Measurements from ENCODE around the gene NFKBIZ.
"Not testable (repeated sequence)": the region's sequence is repeated elsewhere in the genome, so short reads cannot be mapped to it uniquely, and the experiment has no call there.

NFKBIZ gene

DNA sequence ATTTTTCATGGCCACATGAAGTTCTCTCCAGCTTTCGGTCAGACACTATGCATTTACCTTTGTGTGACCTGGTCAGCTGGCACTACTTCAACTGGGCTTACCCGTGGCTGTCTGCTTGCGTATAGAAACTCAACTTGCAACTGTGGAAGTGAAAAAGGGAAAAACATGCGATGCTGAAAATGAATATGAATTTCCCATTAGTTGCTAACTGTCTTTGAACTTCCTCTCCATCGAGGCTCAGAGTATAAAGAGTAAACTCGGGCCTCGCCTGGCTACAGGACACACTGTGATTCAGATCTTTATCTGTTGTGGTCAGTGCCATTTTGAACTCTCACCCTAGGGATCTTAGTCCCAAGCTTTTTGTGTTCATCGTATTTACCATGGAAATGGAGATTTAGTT lies 26.8 kb downstream of the NFKBIZ start:
- no peak for DNase-seq (ENCODE audit: low spot score)

DNA sequence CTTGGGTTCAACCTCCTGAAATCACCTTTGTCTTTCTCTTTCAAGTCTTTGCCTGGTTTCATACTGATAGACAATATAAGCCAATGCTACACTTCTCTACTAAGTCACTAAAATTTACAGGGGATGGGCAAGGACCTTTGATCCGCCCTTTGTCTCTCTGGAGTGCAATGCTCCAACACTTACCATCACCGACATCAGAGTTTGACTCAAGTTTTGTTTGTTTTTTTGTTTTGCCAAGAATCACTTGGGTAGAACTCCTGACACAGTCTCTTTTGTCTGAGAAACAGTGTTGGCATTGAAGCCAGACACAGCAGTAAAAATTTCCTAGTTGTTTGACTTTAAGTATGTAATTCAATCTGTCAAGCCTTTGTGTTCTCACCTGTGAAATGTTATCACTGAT lies 29.3 kb downstream of the NFKBIZ start:
- DNase-seq (ENCODE audit: low spot score): no peak

DNA sequence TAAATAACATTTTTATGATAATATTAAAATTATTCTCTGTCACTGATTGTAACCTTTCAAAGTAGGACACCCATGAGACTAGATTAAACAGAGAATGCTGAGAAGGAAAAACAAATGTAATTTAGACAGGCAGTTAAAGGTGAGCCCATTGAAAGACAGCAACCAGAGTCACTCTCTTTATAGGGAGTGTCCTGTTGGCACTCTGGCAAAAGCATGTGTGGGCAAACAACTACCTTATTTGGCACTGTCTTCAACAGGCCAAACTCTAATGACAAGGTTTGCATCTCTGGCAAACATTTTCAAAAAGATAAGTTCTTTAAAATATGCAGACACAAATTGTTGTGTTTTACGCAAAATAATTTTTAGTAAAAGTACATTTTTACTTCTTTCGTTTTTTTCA lies 29.8 kb downstream of the NFKBIZ start:
- DNase-seq (ENCODE audit: low spot score): no peak

DNA sequence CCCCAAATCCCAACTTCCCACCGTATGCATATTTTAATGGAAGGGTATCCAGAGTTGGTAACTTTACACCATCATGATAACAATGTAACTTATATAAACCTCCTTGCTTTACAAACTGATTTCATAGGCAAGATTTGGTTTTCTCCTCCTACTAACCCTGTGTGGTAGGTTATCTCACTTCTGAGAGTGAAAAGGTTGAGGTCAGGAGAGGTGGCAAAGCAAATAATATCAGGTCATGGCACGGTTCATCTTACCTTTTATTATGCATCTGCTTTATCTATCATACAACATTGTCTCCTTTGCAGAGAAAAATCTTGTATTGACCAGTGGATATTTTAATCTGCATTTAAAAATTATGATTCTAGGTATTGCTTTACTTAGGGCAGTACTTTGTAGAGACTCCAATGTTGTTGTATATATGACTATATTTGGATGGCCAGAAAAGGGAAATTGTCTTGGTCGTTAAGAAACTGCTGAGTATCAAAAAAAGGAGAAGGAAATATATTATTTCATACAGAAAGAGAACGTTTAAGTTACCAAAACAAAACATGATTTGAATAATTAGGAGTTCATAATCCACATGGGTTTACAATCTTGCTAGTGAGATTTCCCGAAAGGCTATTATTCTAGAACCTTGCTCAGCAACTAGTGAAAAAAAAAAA lies 30.4 kb downstream of the NFKBIZ start:
- DNase-seq (ENCODE audit: low spot score): no peak

DNA sequence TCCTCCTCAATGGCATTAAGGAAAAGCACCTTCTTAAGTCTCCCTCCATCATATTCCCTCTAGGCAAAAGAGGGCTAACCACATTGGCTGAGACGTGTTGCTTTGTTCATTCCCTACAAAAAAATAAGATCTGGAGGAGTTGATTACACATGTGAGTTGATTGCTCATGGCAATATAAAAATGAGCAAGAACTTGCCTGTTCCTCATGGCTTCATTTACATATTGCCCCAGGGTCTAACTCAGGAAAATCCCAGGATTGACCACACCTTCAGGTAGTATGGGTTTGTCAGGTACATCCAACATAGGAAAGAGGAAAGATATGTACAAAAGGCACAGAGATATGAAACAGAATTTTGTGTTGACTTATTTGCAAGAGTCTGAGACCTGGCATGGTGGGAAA lies 35.5 kb downstream of the NFKBIZ start:
- no peak for DNase-seq (ENCODE audit: low spot score)

DNA sequence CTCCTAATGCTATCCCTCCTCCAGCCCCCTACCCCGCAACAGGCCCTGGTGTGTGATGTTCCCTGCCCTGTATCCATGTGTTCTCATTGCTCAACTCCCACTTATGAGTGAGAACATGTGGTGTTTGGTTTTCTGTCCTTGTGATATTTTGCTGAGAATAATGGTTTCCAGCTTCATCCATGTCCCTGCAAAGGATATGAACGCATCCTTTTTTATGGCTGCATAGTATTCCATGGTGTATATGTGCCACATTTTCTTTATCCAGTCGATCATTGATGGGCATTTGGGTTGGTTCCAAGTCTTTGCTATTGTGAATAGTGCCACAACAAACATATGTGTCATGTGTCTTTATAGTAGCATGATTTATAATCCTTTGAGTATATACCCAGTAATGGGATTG lies 36.3 kb downstream of the NFKBIZ start:
- not testable (repeated sequence) for DNase-seq (ENCODE audit: low spot score)

DNA sequence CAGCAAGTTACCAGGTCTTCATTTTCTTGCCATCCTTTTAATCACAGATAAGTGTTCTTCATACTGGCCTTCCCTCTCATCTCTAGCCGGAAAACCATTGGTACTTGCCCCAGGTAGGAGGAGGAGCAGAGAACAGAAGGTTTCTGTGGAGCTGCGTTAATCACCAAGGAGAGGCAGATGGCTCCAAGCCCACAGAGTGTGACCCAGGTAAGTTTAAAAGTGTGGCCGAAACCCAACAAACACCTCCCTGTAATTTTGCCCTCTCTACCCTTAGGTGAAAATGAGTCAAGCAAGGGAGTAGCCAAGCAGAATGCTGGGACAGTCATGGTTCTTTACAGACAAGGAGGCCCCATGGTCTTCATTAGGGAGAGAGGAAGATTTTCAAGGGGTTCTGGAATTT lies 37.3 kb downstream of the NFKBIZ start:
- DNase-seq (ENCODE audit: low spot score): no peak

DNA sequence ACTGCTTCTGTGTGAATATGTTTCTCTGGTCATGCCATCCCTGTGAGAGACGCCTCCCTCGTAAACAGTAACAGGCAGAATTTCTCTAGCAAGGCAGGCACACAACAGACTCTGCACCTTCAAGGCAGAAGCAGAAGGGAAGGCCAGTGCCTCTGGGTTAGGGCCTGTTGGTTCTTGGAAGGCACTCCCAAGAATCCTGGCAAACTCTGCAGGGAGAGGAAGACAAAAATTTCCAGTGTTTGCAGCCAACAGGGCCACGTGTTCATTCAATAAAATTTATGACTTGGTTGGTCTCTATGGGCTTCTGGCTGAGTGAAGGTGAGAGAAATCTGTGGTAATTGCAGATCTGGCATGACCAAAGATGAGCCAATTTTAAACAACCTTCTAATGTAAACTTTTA lies 39.3 kb downstream of the NFKBIZ start:
- DNase-seq (ENCODE audit: low spot score): no peak

DNA sequence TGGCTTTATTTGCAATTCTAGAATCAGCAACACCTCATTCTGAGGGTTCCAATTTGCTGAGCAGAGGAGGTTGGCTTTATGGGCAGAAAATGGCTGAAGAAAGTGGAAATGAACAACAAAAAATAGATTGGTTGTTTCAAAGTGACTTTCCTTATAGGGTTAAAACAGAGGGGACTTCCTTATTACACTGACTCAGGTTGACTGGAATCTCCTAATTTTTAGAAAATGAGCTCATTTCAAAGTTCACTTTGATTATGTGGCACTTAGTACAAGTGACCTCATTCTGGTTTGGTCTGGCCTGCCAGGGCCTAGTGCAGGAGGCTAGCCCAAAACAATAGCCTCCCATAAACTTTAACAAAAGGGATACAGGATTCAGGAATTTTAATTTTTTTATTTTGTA lies 41.4 kb downstream of the NFKBIZ start:
- DNase-seq (ENCODE audit: low spot score): no peak

DNA sequence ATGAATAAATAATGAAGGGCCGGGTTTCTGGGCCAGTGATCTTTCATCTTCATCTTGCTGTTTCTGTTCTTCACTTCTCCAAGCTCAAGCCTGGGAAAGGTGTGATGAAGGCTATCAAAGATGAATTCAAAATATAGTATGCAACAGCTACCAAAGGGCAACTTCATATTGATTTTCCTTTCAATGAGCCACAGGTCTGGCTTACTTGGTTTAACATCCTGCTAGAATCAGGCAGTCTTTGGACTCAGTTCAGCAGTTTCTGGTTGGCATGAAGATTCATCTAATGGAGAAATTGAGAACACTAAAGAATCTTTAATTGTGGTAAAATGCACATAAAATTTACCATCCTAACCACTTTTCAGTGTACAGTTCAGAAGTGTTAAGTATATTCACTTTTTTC lies 43.3 kb downstream of the NFKBIZ start:
- DNase-seq (ENCODE audit: low spot score): no peak

DNA sequence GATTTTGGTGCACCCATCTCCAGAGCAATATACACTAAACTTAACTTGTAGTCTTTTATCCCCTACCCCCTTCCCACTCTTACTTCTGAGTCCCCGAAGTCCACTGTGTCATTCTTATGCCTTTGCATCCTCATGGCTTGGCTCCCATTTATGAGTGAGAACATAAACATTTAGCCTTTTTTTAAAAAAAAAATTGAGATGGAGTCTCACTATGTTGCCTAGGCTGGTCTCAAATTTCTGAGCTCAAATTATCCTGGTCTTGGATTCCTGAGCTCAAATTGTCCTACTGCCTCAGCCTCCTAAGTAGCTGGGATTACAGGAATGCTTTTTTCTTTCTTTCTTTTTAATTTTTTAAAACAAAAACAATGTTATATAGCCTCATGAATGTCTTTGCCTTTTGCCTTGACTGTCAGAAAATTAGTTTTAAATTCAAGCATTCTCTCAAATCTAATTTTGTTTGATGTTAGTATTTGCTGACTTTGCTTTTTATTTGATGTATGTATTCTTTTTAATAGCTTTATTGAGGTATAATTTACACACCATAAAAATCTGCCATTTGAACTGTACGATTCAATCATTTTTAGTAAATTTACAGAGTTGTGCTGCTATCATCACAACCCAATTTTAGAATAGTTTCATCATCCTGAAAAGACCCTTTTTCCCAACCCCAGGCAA lies 46.9 kb downstream of the NFKBIZ start:
- DNase-seq (ENCODE audit: low spot score): no peak

DNA sequence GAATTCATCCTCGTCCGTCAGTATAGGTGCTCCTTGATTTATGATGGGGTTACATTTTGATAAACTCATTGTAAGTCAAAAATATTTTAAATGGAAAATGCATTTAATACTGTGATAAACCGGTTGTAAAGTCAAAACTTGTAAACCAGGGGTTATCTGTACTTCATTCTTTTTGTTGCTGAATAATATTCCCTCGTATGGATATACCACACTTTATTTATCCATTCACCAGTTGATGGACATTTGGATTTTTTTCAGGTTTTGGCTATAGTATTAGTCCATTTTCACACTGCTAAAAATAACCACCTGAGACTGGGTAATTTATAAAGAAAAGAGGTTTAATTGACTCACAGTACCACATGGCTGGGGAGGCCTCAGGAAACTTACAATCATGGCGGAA lies 47.7 kb downstream of the NFKBIZ start:
- no peak for DNase-seq (ENCODE audit: low spot score)

DNA sequence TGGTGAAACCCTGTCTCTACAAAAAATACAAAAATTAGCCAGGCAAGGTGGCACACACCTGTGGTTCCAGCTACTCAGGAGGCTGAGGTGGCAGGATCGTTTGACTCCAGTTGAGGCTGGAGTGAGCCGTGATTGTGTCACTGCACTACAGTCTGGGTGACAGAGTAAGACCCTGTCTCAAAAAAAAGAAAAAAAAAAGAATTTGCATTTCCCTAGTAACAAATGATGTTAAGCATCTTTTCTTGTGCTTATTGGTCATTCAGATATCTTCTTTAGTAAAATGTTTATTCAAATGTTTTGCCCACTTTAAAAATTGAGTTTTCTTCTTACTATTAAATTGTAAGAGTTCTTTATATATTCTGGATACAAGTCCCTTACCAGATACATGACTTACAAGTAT lies 48.7 kb downstream of the NFKBIZ start:
- DNase-seq (ENCODE audit: low spot score): no peak

DNA sequence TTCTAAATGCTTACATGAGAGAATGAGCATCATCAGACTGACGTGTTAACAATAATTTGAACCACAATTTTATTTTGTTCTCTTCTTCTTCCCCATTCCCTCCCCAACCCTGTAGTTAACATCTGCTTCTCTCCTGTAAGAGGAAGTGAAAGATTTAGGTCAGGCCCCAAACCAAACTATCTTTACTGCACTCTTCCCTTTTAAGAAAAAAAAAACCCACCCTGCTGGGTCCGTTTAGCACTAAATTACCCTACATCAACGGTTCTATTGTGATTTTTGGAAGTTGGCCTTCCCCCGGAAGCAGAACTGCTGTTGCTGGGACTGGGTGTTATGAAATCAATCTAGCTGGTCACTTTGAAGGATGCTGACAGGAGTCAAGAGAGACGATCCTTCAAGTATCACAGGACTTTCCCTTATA lies 49.4 kb downstream of the NFKBIZ start:
- no peak for DNase-seq (ENCODE audit: low spot score)

DNA sequence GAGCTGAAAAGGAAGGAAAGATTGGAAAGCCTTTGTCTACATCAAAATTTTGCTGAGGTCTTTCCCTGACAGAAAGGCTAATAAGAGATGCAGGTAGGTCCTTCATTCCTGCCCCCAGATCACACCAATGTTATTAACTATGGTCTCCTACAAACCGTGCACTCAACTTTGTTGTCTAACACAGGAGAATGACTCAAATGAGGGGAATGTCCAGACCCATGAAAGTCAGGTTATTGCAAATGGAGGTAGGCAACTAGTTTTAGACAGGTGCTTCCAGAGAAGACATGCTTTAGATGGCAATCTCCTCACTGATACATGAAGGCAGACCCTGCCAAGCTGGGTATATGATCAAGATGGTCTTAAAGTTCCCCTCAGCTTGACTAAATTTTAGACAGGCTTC lies 51.0 kb downstream of the NFKBIZ start:
- no peak for DNase-seq (ENCODE audit: low spot score)

DNA sequence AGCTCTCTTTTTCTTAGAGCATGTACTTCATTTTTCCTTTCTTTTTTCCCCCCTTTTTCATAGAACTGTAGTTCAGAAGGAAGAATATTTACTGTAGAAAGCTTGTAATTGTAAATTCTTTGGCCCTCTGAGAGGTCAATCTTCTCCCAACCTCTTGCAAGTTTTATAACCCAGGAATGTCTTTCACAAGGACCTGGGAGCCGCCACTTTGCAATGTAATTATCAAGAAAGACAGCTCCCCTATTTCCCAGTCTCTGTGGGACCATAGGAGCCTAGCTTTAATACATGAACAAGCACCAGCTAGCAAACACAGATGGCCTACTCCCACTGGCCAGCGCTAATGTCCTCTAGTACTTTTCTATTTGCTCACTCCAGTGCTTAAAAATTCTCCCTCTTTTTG lies 51.4 kb downstream of the NFKBIZ start:
- no peak for DNase-seq (ENCODE audit: low spot score)

DNA sequence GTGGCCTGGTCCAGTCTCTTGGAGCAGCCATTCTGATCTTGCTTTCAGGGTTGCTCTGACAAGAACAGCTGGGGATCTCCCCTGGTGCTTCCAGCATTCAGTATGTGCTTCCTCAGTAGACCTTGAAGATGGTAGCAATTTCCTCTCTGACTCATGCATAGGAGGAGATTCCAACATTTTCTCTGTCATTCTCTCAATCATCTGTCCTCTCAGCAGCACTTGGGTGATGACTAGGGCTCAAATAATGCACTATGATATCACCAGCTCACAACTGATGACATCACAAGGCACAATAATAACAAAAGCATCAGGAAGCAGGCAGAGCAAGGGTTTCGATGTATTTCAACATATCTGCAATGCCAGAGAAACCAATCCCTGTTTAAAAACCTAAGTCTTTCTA lies 52.7 kb downstream of the NFKBIZ start:
- DNase-seq (ENCODE audit: low spot score): peak; percentile 56

DNA sequence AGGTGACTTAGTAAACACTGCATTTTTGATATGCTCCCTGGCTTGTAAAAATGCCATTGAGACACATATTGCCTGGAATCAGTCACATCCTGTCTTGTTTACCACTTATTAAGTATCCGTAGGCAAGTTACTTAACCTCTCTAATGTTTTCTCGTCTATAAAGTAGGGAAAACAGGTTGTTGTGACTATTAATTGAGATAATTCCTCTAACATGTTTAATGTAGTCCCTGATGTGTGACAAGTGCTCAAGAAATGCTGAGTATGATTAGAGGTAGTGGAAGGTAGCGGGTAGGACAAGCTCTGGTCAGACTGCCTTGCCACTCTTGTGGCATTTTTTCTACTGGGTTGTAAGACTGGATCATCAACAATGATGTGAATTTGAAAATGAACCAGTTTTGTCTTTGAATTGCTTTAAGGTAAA lies 54.1 kb downstream of the NFKBIZ start:
- no peak for DNase-seq (ENCODE audit: low spot score)

DNA sequence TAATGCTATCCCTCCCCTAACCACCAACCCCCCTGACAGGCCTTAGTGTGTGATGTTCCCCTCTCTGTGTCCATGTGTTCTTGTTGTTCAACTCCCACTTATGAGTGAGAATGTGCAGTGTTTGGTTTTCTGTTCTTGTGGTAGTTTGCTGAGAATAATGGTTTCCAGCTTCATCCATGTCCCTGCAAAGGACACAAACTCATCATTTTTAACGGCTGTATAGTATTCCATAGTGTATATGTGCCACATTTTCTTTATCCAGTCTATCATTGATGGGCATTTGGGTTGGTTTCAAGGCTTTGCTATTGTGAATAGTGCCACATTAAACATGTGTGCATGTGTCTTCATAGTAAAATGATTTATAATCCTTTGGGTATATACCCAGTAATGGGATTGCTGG lies 56.3 kb downstream of the NFKBIZ start:
- DNase-seq (ENCODE audit: low spot score): not testable (repeated sequence)
